Mammary epithelial cell (primary cell): ENCODE results near the gene DNLZ.
"Not testable (repeated sequence)": the region's sequence is repeated elsewhere in the genome, so short reads cannot be mapped to it uniquely, and the experiment has no call there.

Experiments
- CTCF ChIP-seq, 2 donors: IDR thresholded peaks in 1 of 2; conservative IDR thresholded peaks in 1 of 2; 2 replicates each; pipeline ENCODE4 v1.5.1; 2011 to 2012; ENCODE audit warnings: inconsistent platforms in 2 of 2, low read length in 2 of 2, mild to moderate bottlenecking in 2 of 2, control low read depth in 1 of 2, low read depth in 1 of 2; ENCODE audit not compliant: insufficient read depth in 1 of 2; ENCODE audit errors: extremely low read depth in 1 of 2
- EZH2 ChIP-seq: IDR thresholded peaks from 2 replicates; pipeline ENCODE4 v1.6.1; 2012; ENCODE audit warnings: low read length, inconsistent platforms, borderline replicate concordance

- TF ChIP-seq CTCF (conservative IDR thresholded peaks at IDR 0.05 in 1 of 2, IDR thresholded peaks at IDR 0.05 in 1 of 2; ENCODE audit: extremely low read depth in 1 of 2, insufficient read depth in 1 of 2, low read depth in 1 of 2, low read length in 2 of 2); EZH2: not testable (repeated sequence)
These were observed 11.7 kb downstream of the DNLZ start for GRCh38 chr9:136351868-136352267.
